Fibroblast of skin of abdomen (primary cell): ENCODE results near the gene UVRAG.
A peak's percentile ranks its signal among the peaks of the same experiment; 100 is the strongest.
"Not testable (repeated sequence)": the region's sequence is repeated elsewhere in the genome, so short reads cannot be mapped to it uniquely, and the experiment has no call there.

Experiments
- DNase-seq: peaks from one replicate; pipeline ENCODE4 v3.0.0-alpha.2; 2013

UVRAG gene

DNA sequence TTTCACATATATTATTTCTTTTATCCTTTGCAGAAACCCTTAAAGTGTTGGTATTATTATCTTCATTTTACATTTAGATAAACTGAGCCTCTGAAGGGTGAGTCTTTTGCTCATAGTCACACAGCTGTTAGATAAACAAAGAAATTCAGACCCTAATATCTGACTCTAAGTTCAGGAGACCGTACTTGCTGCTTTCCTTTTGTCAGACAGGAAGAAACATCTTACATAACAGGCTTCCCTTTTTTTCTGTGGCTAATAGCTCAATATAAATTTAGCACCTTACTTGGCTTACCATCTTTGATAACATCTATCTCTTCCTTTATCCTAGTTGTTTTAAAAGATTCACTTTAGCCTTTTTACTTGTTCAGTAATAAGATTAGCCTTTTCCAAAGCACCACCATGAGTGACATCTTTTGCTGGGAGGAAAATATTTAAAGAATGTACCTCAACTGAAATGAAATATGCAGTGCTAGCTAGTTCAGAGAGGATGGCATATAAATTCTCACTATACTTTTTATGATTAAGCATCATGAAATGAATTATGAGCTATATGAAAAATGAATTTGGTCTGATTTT, 262.7 kb downstream of the UVRAG start:
- peak; percentile 24 for DNase-seq

DNA sequence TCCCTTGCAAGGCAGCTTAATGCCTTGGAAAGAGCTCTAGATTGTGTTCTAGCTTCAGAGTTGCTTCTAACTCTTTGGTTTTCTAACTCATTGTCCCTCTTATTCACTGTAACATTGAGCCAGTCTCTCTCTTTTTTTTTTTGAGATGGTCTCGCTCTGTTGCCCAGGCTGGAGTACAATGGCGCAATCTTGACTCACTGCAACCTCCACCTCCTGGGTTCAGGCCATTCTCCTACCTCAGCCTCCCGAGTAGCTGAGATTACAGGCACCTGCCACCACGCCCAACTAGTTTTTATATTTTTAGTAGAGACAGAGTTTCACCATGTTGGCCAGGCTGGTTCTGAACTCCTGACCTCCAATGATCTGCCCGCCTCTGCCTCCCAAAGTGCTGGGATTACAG, 266.1 kb downstream of the UVRAG start:
- DNase-seq = not testable (repeated sequence)

- no peak for DNase-seq
These were observed 268.8 kb downstream of the UVRAG start for GRCh38 chr11:76083563-76084451.

DNA sequence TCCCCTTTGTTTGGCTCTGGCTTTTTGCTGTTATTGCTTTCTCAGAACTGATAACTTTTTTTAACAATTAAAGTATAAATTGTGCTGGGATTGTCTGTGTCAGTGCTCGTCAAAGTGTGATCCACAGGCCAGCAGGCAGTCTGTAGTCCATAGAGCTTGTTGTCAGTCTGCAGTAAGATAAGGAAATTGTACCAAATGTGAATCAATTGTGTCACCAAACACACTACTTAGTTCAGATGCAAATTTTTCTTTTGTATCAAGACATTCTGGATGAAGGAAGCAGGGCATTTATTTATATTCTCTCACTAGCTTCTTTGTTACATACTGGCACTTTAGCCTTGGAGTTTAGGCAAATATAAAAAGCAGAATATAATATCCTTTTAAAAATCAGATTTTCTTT, 270.3 kb downstream of the UVRAG start:
- no peak for DNase-seq

GRCh38 chr11:76086743-76087635, 272.0 kb downstream of the UVRAG start:
- DNase-seq = peak; percentile 54

DNA sequence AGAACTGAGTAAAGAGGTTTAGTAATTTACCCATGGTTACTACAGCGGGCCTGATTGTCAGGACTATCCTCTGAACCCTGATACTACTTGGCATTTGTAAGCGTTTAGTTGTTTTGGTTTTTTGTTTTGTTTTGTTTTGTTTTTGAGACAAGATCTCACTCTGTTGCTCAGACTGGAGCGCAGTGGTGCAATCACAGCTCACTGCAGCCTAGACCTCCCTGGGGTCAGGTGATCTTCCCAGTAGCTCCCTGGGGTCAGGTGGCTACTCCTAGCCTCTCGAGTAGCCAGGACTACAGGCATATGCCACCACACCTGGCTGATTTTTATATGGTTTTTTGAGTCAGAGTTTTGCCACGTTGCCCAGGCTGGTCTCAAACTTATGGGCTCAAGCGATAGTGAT, 272.7 kb downstream of the UVRAG start:
- DNase-seq = no peak

DNA sequence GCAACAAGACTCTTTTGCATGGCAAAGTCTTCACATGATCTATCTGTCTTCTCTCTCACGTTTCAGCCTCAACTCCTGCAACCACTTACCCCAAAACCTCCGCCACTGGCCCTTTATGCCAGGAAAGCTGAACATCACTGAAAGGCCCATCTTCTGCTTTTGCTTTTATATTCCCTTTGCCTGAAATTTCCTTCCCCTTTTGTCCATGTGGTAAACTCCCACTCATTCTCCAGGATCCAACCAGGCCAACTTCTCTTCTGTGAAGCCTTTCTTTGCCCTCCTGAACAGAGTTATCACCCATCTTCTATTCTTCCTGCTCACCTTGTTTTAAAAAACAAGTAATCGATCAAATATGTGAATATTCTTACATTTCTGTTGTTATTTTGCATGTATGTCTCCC, 273.5 kb downstream of the UVRAG start:
- no peak for DNase-seq

DNA sequence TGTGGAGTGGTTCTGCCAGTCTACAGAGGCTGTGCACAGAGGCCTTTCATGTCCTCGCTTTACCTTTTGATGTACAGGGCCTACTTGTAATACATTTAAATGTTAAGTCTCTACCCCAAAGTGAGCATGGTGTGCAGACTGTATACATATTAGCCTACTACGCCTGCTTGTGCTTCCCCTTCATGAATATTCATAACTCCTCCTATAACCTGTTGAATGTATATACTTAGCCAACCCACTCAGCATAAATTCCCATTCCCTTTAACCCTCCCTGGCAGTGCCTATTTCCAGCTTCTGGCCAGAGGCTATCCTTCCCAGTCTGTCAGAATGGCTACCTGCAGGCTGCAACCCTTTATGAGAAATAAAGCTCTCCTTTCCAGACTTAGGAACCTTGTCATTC, 275.2 kb downstream of the UVRAG start:
- DNase-seq = no peak

DNA sequence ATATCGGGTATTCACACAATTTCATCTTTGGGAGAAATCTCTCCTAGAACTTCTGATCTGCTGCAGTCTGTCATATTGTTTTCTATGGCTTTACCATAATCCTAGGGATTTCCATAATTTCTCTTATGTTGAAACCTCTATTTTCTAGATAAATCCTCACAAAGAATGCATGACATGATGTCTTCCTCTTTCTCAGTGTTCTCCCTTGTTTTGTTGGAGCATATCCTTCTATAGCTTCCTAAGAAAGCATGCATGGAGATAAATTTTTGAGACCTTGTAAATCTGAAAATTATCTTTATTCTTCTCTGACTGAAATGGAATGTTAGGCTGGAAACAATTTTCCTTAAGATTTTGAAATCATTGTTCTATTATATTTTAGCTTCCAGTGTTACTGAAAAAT, 275.8 kb downstream of the UVRAG start:
- no peak for DNase-seq

DNA sequence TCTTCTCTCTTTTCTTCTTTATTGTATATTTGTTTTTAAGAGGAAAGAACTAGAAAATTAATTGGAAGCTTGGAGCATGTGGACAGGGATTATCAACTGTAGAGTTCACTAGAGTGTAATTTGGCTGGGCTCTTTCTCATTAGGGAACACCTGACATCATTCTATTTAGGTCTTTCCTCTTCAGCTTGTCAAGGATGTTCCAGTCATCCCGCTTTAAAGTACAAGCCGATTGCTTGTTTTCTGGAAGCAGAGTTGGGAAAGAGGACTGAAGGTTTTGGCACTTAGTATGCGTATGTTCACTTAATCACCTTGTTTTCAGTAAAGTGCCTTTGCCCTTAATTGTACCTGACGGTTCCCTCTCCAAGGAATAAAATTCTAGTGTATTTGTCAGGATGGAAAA, 279.7 kb downstream of the UVRAG start:
- no peak for DNase-seq

DNA sequence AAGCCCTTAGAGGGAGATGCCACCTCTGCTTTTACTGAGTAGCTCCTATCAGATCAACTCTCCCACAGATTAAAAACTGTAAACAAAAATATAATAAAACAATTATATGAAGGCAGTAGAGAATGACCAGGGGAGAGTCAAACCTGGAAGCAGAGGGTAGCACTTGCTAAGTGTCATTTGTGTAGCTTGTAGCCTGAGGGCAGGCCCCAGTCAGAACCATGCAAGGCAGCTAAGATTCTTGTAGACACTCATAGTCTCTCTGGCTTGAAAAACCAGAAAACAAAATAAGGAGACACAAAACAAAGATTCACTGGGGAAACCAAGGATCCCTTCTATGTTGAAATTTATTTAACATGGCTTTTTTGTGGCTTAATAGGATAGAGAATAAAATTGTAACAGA, 280.9 kb downstream of the UVRAG start:
- no peak for DNase-seq

GRCh38 chr11:76096552-76096951, 281.5 kb downstream of the UVRAG start:
- DNase-seq = no peak

DNA sequence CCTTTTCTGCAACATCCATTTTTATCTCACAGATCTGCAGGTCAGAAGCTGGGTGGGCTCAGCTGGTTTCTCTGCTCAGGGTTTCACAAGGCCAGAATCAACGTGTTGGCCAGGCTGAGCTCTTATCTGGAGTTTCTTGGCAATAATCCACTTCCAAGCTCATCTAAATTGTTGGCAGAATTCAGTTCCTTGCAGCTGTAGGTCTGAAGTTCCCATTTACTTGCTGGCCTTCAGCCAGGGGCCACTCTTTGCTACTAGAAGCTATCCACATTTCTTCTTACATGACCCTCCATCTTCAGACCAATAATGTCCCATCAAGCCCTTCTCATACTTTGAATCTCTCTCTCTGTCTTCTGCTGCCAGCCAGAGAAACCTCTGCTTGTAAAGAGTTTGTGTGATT, 287.8 kb downstream of the UVRAG start:
- DNase-seq = peak; percentile 28

DNA sequence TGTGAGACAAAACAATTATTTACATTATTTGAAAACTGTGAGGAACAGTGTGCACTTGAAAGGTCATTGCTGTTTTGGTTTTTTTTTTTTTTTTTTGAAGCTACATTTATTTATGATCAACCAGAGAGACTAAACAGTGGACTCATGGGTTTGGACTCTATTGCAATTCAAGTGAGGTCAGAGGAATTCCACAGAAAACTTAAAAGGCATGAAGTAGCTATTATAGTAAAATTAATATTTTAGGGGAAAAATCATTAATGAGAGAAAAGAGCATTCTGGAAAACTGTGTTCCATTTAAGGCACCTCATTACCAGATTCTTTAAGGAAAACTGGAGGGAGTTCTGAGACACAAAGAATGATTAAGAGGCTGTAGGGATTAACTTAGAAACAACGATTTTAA, 288.4 kb downstream of the UVRAG start:
- DNase-seq = no peak

- DNase-seq = no peak
These were observed 289.3 kb downstream of the UVRAG start for GRCh38 chr11:76104285-76104684.

DNA sequence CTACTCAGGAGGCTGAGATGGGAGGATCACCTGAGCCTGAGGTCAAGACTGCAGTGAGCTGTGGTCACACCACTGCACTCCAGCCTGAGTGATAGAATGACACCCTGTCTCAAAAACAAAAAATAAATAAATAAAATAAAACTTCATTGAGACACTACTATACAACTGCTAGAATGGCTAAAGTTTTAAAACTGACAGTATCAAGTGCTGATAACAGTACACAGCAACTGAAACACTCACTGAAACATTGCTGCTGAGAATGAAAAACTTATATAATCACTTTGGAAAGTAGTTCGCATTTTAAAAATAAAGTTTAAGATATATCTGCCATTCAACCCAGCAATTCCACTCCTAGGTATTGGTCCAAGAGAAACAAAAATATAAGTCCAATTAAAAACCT, 290.6 kb downstream of the UVRAG start:
- no peak for DNase-seq

- peak; percentile 72 for DNase-seq
These were observed 293.0 kb downstream of the UVRAG start for GRCh38 chr11:76107971-76108370.

DNA sequence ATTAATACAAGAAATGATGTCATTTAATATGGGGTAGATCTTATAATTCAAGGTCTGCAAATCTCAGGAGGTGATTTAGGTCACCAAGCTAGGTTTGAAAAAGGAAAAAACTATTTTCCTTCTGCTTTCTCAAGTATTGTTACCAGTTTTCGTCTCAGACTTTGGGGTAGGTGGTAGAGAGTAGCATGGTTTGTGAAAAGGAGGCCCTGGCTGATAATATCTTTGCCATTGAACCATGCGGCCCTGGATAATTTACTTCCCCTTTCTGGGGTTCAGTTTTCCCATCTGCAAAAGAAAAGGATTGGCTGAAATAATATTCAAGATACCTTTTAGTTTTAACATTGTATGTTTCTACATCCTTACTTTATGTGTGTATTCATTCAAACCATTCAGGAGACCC, 299.2 kb downstream of the UVRAG start:
- no peak for DNase-seq

DNA sequence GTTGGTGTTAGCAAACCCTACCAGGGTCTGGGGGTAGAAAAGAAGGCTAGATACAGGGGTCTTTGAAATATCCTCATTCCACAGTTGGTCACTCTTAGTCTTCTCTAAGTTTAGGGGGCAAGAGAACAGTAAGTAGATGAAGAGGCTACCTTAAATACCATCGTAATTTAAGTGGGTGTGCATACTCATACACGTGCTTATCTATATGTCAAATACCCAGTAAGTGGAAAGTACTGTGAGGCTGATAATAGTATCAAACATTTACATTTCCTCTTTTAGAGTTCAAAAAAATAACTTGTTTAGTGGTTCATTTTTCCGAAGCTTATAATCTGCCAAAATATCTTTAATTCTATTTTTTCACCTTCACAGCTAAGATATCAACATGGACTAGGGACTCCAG, 300.5 kb downstream of the UVRAG start:
- DNase-seq = no peak

DNA sequence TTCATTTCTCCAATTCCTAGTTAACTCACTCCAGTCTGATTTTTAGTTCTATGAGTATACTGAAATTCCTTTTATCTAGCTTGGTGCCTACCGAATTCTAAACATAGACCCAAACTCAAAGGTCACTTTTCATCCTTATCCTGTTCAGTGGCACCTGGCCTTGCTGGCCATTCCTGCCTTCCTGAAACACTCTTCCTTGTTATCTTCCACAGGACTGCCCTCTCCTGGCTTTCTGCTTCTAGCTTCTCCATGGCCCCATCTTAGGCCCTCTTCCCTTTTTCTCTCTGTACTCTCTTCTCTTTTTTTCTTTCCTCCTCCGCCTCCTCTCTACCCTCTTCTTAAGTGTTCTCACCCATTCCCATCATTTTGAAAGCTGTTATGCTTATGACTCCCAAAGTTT, 304.0 kb downstream of the UVRAG start:
- no peak for DNase-seq

DNA sequence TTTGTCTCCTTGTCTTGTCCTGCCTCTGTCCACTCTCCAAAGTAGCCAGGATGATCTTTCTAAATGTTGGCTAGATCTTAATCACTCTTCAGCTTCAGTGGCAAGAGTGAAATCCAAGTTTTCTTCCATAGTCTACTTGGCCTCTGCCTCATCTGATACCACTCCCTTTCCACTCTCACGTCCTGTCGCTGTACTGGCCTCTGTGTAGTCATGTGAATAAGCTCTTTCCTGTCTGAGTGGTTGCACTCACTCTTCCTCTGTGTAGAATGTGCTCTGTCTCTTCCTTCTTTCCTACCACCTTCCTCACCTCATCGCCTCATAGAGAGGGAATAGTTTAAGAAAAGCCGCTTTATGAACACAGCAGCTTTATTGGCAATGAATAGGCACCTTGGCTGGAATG, 304.8 kb downstream of the UVRAG start:
- DNase-seq = no peak

DNA sequence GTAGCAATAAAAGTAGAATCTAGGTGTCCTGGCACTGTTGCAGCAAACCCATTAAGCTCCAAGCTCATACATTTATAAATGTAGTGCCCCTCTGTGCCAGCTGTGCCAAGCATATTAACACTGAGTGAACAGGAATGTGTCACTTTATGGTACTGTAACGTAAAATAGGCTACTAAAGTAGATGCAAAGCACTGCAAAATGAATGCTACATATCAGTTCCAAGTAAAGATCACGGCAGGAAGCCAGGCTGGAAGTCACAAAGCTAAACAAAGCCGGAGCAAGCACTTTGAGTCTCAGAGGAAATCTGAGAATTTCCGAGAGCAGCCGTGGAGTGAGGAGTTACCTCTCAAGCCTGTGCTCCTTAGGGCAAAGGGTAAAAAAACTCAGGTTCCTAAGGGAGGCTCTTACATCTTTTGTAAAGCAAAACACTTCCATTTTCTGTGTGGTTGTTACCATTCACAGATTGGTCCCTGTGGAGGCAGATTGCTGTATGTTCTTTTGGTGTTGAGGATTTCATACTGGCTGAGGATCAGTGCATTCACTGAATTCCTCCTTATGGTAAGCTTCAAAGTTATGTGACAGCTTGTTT, 305.6 kb downstream of the UVRAG start:
- no peak for DNase-seq

DNA sequence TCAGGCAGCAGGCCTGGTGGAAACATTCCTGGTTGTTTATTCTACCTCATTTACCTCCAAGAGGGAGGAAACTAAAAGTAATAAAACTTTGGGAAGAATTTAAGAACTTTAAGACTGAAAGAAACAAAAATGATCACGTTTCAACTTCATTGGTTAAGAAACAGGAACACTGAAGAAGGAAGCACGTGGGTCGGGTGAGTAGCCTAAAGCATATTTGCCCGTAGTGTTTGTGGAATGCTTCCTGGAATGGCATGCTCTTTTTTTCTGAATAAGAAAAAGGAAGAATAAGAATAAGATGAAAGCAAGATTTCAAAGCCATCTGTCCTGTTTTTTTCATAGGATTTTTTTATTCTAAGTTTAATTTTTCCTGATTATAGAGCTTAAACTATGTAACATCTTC, 308.2 kb downstream of the UVRAG start:
- no peak for DNase-seq
